Muscle of leg (tissue), 11 donors: ENCODE data around the gene KIAA1958. TPM values are rescaled to one million over a fixed set of nuclear protein-coding genes. Genes with fewer than 3 reads are reported as not detected.
"Not testable (repeated sequence)": the region's sequence is repeated elsewhere in the genome, so short reads cannot be mapped to it uniquely, and the experiment has no call there.

Experiments
- DNase-seq: peaks from one replicate; pipeline ENCODE4 v3.0.0; 2013
- H3K27ac ChIP-seq: one replicate; pipeline ENCODE4 v1.5.1; 2013; ENCODE audit warnings: mild to moderate bottlenecking, low read length, control low read depth
- H3K27me3 ChIP-seq: one replicate; pipeline ENCODE4 v1.6.1; 2013; ENCODE audit warnings: low read length; ENCODE audit not compliant: control insufficient read depth, insufficient read depth
- H3K36me3 ChIP-seq: one replicate; pipeline ENCODE4 v1.6.1; 2013; ENCODE audit warnings: low read length; ENCODE audit not compliant: control insufficient read depth, insufficient read depth
- H3K4me1 ChIP-seq: one replicate; pipeline ENCODE4 v1.6.1; 2013; ENCODE audit warnings: low read length; ENCODE audit not compliant: control insufficient read depth, insufficient read depth
- H3K4me3 ChIP-seq: one replicate; pipeline ENCODE4 v1.5.1; 2013; ENCODE audit warnings: low read length, control low read depth
- H3K9me3 ChIP-seq: replicated peaks from 2 replicates; pipeline ENCODE4 v1.6.1; 2013; ENCODE audit warnings: low read depth, low read length; ENCODE audit not compliant: control insufficient read depth
- WGBS: methylation state at CpG from one replicate; pipeline ENCODE4 v1.1.5; 2013; ENCODE audit warnings: missing lambda C conversion rate; ENCODE audit not compliant: insufficient coverage; 5-methylcytosine and 5-hydroxymethylcytosine counted together
- polyA plus RNA-seq, 8 donors: library from polyadenylated mRNA; unstranded; fragments of 120-200 nt; gene quantifications; one replicate each; pipeline versions ENCODE4 v1.2.1 to v1.2.3, GENCODE V29; 2013; ENCODE audit warnings: inconsistent platforms in 1 of 8, low replicate concordance in 1 of 8; ENCODE audit not compliant: insufficient read length in 8 of 8, insufficient read depth in 1 of 8
- total RNA-seq: library from RNA; stranded (reverse); fragments of 120-200 nt; gene quantifications from one replicate; pipeline ENCODE4 v1.2.4, GENCODE V29; 2013

The KIAA1958 gene
- total and polyA plus RNA-seq, 9 donors: 2.1 to 4.9 (median 3.3) TPM

DNA sequence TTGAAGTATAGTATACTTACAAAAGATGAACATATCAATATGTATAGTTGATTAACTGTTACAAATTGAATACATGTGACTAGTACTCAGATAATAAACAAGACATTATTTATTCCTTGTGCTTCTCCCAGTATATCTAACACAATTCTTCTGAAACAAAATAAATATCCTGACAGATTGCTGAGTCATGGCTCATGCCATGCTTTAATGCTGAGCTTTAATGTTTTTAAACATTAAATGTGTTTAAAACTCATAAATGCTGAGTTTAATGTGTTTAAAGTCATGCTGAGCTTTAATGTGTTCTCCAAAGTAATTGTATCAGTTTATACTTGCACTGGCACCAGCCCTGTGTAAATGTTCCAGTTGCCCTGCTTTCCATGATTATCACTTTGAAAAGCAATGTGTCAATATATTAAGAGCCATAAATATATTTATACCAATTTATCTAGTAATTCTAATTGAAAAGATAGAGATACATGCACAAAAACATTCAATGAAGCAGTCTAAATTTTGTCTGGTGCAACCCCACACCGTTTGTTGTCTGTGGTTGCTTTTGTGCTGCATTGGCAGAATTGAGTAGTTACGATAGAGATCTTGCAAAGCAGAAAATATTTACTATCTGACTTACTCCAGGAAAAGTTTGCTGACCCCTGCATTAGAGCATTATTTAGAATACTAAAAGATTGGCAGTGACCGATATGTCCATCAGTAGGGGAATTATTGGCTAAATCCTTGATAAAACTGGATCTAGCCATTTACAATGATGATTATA lies 15.7 kb downstream of the KIAA1958 start:
- no peaks in the 10 kb centered on the region for H3K9me3 ChIP-seq
- WGBS: no CpG with 5 or more reads among the region's 3 CpGs
- no peaks in the 10 kb centered on the region for H3K4me1 ChIP-seq
- no peak overlapping the region for H3K4me3 ChIP-seq
- H3K36me3 ChIP-seq: peaks cover 2% of the 10 kb centered on the region
- no peak overlapping the region for H3K27ac ChIP-seq
- no peak for DNase-seq
- H3K27me3 ChIP-seq: no peaks in the 10 kb centered on the region

DNA sequence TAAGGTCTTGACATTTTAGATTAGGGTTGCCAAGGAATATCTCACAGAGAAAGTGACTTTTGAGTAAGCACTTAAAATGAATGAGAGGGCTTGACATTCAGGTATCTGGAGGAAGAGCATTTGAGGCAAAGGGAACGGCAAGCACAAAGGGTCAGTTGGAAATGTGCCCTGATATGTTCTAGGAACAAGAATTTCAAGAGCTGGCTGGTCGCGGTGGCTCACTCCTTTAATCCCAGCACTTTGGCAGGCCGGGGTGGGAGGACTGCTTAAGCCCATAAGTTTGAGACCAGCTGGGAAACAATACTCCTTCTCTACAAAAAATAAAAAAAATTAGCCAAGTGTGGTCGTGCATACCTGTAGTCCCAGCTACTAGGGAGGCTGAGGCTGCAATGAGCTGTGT lies 16.5 kb downstream of the KIAA1958 start:
- H3K36me3 ChIP-seq: peaks cover 2% of the 10 kb centered on the region
- no peaks in the 10 kb centered on the region for H3K27me3 ChIP-seq
- WGBS: 71% methylated on average over 1 of the region's 5 CpGs
- H3K27ac ChIP-seq: no peak overlapping the region
- no peaks in the 10 kb centered on the region for H3K9me3 ChIP-seq
- H3K4me3 ChIP-seq: no peak overlapping the region
- no peak for DNase-seq
- no peaks in the 10 kb centered on the region for H3K4me1 ChIP-seq

DNA sequence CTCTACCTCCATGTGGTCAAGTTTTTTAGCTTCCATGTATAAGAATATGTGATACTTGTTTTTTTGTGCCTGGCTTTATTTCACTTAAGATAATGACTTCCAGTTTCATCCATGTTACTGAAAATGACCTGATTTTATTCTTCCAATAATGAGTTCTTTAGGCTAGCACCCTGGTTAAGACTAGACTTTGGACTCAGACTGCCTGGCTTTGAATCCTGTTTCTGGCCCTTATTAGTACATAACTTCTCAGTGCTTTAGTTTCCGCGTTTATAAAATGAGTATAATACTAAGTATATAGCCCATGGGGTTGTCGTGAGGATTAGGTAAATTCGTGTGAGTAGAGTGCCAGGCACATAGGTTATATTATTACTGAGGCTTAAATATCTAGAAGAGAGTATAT lies 18.5 kb downstream of the KIAA1958 start:
- Histone ChIP-seq H3K27me3 (no peaks in the 10 kb centered on the region), H3K4me3 (no peak overlapping the region), H3K36me3 (peaks cover 2% of the 10 kb centered on the region), H3K9me3 (no peaks in the 10 kb centered on the region), H3K27ac (no peak overlapping the region), H3K4me1 (no peaks in the 10 kb centered on the region)
- no CpG with 5 or more reads among the region's 4 CpGs for WGBS
- DNase-seq: no peak

DNA sequence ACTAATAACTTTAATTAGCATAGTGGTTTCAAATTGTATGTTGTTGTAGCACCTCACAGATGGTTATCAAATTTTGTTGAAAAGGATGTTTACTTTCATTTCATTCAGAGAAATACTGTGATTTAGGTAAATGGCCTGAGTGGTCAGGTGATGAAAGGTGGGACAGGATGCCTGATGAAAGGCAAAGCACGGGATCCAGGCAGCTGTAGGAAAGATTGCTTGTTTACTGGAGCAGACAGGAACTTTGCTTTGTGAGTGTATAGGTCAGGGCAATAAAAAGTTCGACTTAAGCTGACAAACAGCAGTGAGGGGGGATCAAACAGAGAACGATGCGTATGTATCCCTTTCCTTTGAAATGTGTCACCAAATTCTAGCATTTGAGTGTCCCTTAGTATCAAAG lies 19.0 kb downstream of the KIAA1958 start:
- no peaks in the 10 kb centered on the region for H3K9me3 ChIP-seq
- no peaks in the 10 kb centered on the region for H3K4me1 ChIP-seq
- peaks cover 2% of the 10 kb centered on the region for H3K36me3 ChIP-seq
- H3K4me3 ChIP-seq: no peak overlapping the region
- 25% methylated on average over 2 of the region's 4 CpGs for WGBS
- no peak overlapping the region for H3K27ac ChIP-seq
- no peak for DNase-seq
- no peaks in the 10 kb centered on the region for H3K27me3 ChIP-seq

DNA sequence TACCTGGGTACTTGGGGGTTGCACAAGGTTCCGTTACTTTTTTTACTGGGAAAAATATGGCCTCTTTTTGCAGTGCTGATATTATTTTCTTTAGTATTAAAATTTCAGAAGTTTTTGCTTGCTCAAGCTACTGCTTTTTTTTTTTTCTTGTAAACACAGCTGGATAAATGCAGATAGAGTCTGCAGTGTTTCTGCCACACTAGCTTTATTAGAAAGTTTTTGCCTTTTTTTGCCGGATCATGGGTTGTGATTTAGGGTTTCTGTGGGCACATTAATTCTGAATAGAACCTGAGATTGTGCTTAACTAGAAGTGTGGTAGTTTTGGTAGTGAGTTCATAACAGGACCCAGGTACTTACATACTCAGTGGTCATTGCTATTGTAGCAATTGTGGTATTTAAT lies 19.9 kb downstream of the KIAA1958 start:
- no peak overlapping the region for H3K4me3 ChIP-seq
- no peak for DNase-seq
- no peaks in the 10 kb centered on the region for H3K4me1 ChIP-seq
- H3K27ac ChIP-seq: no peak overlapping the region
- H3K36me3 ChIP-seq: no peaks in the 10 kb centered on the region
- H3K27me3 ChIP-seq: no peaks in the 10 kb centered on the region
- WGBS: 78% methylated on average over 1 of the region's 2 CpGs
- no peaks in the 10 kb centered on the region for H3K9me3 ChIP-seq

DNA sequence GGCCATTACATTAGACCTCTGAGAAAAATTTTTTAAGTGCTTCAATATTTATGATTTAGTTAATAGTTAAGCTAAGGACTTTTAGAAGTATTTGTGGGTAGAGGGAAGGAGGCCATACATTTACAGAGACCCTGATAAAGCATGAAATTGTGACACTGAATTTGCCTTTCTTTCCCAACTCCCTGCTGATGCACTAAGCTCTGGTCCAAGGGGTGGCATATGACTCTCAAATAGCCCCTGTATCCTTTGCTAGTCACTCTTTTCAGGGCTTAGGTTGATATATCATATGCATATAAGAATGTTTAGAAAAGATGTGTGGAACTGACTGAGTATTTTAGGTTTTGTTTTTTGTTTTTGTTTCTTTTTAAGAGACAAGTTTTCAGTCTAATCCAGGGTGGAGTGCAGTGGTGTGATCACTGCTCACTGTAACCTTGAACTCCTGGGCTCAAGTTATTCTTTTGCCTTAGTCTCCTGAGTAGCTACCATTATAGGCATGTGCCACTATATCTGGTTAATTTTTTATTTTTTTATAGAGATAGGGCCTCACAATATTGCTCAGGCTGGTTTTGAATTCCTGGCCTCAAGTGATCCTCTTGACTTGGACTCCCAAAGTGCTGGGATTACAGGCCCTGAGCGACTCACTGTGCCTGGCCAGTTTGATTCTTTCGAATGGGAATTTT lies 20.5 kb downstream of the KIAA1958 start:
- no peaks in the 10 kb centered on the region for H3K4me1 ChIP-seq
- H3K36me3 ChIP-seq: no peaks in the 10 kb centered on the region
- no peaks in the 10 kb centered on the region for H3K27me3 ChIP-seq
- WGBS: no CpG with 5 or more reads among the region's 2 CpGs
- H3K9me3 ChIP-seq: no peaks in the 10 kb centered on the region
- no peak overlapping the region for H3K4me3 ChIP-seq
- no peak overlapping the region for H3K27ac ChIP-seq
- DNase-seq: no peak

DNA sequence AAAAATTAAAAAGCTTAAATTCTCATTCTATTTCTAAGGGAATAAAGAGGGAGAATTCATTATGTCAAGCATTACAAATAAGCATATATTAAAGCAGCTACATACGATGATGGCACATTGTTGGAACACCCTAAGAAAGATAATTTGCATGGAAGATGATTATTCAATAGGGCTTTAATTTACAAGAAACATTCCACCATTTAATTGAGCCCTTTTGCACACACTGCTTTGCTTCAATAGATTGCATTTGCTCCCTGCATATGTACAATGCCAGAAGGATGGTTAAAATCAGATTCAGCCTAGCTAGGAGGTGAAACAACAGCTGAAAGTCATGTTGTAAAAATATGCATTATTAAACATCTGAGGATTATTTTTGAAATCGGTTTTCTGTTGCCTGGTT lies 21.8 kb downstream of the KIAA1958 start:
- Histone ChIP-seq H3K4me1 (no peaks in the 10 kb centered on the region), H3K9me3 (no peaks in the 10 kb centered on the region), H3K4me3 (no peak overlapping the region), H3K27ac (no peak overlapping the region), H3K27me3 (no peaks in the 10 kb centered on the region), H3K36me3 (no peaks in the 10 kb centered on the region)
- DNase-seq: no peak
- WGBS: no CpG with 5 or more reads among the region's 2 CpGs

DNA sequence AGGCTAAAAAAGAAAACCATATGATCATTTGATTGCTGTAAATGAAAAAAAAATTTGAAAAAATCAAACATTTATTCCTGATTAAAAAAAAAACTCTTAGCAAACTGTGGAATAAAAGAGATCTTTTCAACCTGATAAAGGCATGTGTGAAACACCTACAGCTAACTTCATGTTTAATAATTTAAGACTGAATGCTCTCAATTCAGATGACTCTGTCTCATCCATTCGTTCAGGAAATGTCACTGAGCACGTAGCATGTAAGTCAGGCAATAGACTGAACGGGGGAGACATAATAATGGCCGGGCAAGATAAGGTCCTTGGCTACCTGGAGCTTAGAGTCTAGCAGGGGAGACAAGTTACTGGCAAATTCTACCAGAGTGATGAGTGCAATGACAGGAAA lies 25.8 kb downstream of the KIAA1958 start:
- DNase-seq, H3K36me3 ChIP-seq, H3K4me1 ChIP-seq, H3K9me3 ChIP-seq, H3K27ac ChIP-seq, H3K27me3 ChIP-seq, H3K4me3 ChIP-seq: not testable (repeated sequence)
- WGBS: no CpG with 5 or more reads among the region's 4 CpGs

DNA sequence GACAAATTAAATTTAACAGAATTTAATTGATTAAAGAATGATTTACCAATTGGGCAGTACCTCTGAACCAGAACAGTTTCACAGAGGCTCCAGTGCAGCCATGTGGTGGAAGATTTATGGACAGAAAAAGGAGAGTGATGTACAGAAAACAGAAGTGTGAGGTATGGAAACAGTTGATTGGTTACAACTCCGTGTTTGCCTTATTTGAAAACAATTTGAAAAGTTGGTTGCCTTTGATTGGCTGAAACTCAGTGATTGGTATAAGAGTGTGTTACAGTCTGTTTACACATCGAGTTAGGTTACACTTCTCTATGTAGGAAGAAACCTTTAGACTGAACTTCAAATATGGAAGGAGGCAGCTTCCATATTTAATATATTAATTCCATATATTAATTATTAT lies 30.1 kb downstream of the KIAA1958 start:
- 50% methylated on average over 1 of the region's 2 CpGs for WGBS
- H3K4me1 ChIP-seq: no peaks in the 10 kb centered on the region
- H3K27ac ChIP-seq: no peak overlapping the region
- H3K27me3 ChIP-seq: no peaks in the 10 kb centered on the region
- no peaks in the 10 kb centered on the region for H3K36me3 ChIP-seq
- H3K9me3 ChIP-seq: no peaks in the 10 kb centered on the region
- H3K4me3 ChIP-seq: no peak overlapping the region
- DNase-seq: no peak

DNA sequence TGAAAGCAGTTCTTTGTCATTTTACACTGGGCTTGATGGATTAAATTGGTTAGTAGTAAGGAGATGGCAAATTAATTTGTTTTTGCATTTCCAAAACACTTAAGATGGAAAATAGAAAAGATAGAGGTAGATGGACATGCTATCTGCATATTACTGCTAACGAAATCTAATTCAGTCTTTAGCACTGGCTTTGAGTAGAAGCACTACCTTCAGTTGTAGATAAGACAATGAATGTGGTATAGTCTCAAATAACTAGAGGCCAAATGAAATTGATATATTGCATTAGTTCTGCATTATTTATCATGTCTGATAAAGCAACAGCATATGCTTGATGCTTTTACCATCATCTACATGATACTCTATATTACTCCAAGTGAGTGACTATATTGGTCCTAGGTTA lies 33.4 kb downstream of the KIAA1958 start:
- DNase-seq: no peak
- no peaks in the 10 kb centered on the region for H3K36me3 ChIP-seq
- no peaks in the 10 kb centered on the region for H3K9me3 ChIP-seq
- H3K4me1 ChIP-seq: no peaks in the 10 kb centered on the region
- no CpG with 5 or more reads among the region's 1 CpG for WGBS
- H3K27ac ChIP-seq: no peak overlapping the region
- no peak overlapping the region for H3K4me3 ChIP-seq
- no peaks in the 10 kb centered on the region for H3K27me3 ChIP-seq
